ENCODE data around the gene DCP1A. TPM values are rescaled to one million over a fixed set of nuclear protein-coding genes. Genes with fewer than 3 reads are reported as not detected.

The DCP1A gene
- total and polyA plus RNA-seq, 9 of the 15 experiments (the other 6 are each of a cell fraction or from before 2014, with no cell fraction given), result 6.6 to 33.7 (median 13.3) TPM

GRCh38 chr3:53350652-53351051 is 3.3 kb upstream of the DCP1A start (continued):
- TF ChIP-seq AFF1 (IDR thresholded peaks at IDR 0.05; ENCODE audit: low read depth in 1 of 2, partially characterized antibody in 2 of 2), result no peak
- no peak for TF ChIP-seq USF2 (CRISPR knock-in tag; IDR thresholded peaks at IDR 0.05)
- no peak for TF ChIP-seq FUS (optimal IDR thresholded peaks at IDR 0.05; ENCODE audit: low read depth, low read length)
- TF ChIP-seq KLF16 (IDR thresholded peaks at IDR 0.05), result peak; percentile 94
- no peak for TF ChIP-seq SLC30A9 (CRISPR knock-in tag; IDR thresholded peaks at IDR 0.05)
- no peak for TF ChIP-seq CBX2 (IDR thresholded peaks at IDR 0.05; ENCODE audit: insufficient read depth, low read length, poor library complexity, severe bottlenecking)
- TF ChIP-seq STAT5B (CRISPR knock-in tag; IDR thresholded peaks at IDR 0.05), result no peak
- no peak for TF ChIP-seq ZNF197 (CRISPR knock-in tag; IDR thresholded peaks at IDR 0.05; ENCODE audit: low read depth)
- no peak for TF ChIP-seq SNRNP70 (optimal IDR thresholded peaks at IDR 0.05; ENCODE audit: low read depth, low read length)
- no peak for TF ChIP-seq ZNF780A (CRISPR knock-in tag; IDR thresholded peaks at IDR 0.05)
- 0 out of 3 replicates have a peak, but pooled peaks of 1 of the 2 experiments have one; percentile 33 for TF ChIP-seq CBX3 (IDR thresholded peaks at IDR 0.05; ENCODE audit: borderline replicate concordance in 1 of 2, low read length in 2 of 2)
- TF ChIP-seq CBFA2T2 (conservative IDR thresholded peaks at IDR 0.05), result peak; percentile 95
- no peak for TF ChIP-seq POLR2AphosphoS2 (IDR thresholded peaks at IDR 0.05; ENCODE audit: low read length)
- TF ChIP-seq STAT5A (IDR thresholded peaks at IDR 0.05; ENCODE audit: borderline replicate concordance, low read length), result peak; percentile 89
- peak; percentile 51; the same call in 1 of the 2 replicates for TF ChIP-seq MTA1 (IDR thresholded peaks at IDR 0.05; ENCODE audit: borderline replicate concordance)
- no peak for TF ChIP-seq WHSC1 (IDR thresholded peaks at IDR 0.05; ENCODE audit: low read length)
- no peak for TF ChIP-seq ZNF354B (CRISPR knock-in tag; IDR thresholded peaks at IDR 0.05)
- TF ChIP-seq ZNF274 (IDR thresholded peaks at IDR 0.05; ENCODE audit: borderline replicate concordance, low read depth, low read length), result no peak
- TF ChIP-seq NCOA1 (IDR thresholded peaks at IDR 0.05; ENCODE audit: low read depth), result 0 out of 2 replicates have a peak, but pooled peaks have one; percentile 48
- no peak for TF ChIP-seq TOE1 (IDR thresholded peaks at IDR 0.05; ENCODE audit: borderline replicate concordance)
- no peak for TF ChIP-seq TOE1 (CRISPR knock-in tag; IDR thresholded peaks at IDR 0.05; ENCODE audit: borderline replicate concordance, low read depth)
- peak; percentile 38; the same call in 1 of the 2 replicates for TF ChIP-seq FOSL1 (tag; conservative IDR thresholded peaks at IDR 0.05)
- peak; percentile 89 for TF ChIP-seq CC2D1A (IDR thresholded peaks at IDR 0.05)

All from K562 (cell line).